Stimulated activated CD8-positive, alpha-beta memory T cell treated with anti-CD3 and anti-CD28 coated beads, Interleukin-7, amount 100 ng/mL, for 24 hours (primary cell): Measurements from ENCODE around the gene RAP1B.
A peak's percentile ranks its signal among the peaks of the same experiment; 100 is the strongest.

ENCODE experiments used
- DNase-seq: peaks from one replicate; pipeline ENCODE4 v3.0.0-alpha.2; 2020; ENCODE audit warnings: low read depth

The RAP1B gene

DNA sequence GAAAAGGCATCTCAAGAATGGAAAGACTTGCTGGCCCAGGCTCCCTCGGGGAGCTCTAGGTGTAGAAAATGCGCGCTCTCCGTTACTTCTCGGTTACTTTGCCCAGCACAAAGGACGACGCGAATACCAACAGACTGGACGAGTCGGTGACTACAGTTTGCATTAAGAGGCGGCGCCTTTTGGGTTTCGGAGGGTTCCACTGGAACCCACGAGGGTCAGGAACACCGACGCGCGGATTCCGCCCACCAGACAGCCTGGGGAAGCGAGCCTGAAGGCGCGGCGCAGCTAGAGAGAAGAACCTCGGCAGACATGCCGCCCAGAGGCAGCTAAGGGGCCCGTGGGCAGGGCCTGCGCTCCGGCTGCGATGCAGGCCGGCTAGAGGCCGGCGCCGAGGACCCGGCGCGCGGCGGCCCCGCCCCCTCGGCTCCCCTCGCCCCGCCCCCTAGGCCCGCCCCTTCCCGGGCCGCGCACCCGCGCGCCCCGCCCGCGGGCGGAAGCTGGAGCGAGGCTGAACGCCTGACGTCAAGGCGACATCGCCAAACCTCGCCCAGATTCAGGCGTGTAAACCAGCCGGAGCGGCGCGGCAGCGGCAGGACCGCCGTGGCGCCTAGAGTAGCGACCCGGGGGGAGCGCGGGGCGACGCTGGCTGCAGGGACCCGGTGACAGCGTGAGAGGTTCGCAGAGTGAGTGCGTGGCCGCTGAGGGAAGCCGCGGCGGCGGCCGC is at the start of gene RAP1B:
Gene RAP1B (plus strand): TSS at position 530 of the 724 bp plus-strand sequence. CDS start 37,826 bp downstream, outside the sequence.
- peak; percentile 71 for DNase-seq

GRCh38 chr12:68561830-68562229 is 48.9 kb upstream of the RAP1B start:
- no peak for DNase-seq

- no peak for DNase-seq
Measured at GRCh38 chr12:68564166-68564565, 46.5 kb upstream of the RAP1B start.

DNA sequence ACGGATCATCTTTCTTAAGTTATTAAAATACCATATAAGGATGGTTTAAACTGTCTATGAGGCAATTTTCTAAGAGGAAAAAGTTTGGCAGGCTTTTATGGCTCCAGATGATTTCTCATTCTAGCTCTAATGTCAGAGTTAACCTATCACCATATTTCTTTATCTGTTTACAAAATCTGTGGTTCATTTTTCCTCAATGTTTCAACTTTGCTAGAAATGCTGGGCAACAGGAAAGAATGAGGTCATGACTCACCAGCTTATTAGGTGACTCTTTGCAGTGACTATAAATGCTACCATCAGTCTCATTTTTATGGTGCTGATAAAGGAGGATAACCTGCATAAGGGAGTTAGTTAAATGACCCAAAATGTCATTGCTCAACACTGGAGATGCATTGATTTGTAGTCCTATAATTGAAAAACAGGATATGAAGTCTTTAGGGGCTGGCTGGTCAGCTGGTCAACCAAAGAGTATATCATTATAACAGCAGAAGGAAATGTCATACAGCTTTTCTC is 45.3 kb upstream of the RAP1B start:
- DNase-seq, result no peak

DNA sequence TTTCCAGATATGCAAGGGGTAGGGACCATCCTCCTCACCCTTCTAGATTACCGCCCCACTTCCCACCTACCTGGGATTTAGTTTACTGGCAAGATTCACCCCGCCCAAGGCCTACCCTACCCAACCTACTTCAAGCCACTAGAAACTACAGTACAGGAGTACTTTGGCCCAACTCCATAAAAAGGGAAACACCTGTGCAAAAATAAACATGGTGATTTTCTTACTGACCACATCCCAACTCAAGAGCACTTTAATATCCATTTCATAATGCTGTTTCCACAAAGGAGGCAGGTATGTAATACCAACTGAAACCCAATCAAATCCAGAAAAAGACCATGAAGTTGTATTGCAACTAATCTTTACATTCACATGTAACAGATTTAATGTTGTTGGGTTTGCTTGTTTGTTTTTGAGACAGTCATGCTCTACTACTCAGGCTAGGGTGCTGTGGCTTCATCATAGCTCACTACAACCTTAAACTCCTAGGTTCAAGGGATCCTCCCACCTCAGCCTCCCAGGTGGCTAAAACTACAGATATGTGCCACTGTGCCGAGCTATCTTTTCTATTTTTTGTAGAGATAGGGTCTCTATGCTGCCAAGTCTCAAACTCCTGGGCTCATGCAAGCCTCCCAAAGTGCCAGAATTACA is 41.7 kb upstream of the RAP1B start:
- no peak for DNase-seq

- no peak for DNase-seq
Measured at GRCh38 chr12:68572661-68573060, 38.0 kb upstream of the RAP1B start.

DNA sequence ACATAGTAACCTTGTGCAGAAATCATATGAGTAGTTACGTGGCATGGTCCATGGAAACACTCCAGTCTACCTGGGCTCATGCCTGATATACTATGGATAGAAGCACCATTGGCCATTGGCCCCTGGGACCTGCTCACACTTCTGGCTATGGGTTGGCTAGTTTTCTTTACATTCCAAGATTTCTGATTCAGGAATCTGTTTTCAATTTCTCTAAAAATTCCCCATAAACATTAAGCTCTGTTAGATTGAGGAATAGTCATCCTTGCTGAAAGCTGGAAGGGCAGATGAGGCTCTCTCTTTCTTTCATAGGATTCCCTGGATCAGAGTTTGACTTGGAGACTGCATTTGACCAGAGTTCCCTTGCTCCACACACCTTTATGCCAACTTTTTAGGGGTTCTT is 37.3 kb upstream of the RAP1B start:
- no peak for DNase-seq

DNA sequence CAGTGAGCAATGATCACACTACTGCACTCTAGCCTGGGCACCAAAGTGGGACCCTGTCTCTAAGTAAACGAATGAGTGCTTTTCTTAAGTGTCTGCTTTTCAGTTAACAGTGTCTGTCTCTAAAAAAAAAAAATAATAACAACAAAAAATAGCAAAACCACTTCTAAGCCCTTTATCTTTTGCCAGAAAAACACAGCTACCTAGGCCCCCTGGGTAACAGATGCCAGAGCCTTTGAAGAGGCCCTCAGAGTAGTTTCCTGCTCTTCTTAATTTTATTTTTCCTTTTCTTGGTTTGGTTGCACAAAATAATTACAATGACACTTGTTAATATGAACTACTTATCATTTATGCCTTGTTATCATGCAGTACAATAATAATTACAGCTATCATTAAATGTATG is 32.8 kb upstream of the RAP1B start:
- no peak for DNase-seq

DNA sequence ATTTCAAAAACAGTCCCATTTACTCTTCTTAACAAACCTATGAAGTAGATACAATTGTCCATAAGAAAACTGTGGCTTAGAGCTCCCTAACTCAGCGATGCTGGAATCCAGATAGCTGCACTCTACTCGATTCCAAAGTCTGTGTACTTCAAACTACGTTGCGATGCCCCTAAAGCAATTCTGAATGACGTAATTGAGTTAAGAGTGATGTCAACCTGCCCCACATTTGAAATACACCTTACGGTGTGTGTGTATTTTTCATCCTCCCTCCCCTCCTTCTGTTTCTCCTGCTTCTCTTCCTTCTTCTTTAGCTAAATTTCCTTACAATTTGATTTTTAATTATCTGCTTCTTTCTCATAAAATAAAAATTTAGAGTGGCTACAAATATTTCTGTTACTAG is 31.9 kb upstream of the RAP1B start:
- no peak for DNase-seq

DNA sequence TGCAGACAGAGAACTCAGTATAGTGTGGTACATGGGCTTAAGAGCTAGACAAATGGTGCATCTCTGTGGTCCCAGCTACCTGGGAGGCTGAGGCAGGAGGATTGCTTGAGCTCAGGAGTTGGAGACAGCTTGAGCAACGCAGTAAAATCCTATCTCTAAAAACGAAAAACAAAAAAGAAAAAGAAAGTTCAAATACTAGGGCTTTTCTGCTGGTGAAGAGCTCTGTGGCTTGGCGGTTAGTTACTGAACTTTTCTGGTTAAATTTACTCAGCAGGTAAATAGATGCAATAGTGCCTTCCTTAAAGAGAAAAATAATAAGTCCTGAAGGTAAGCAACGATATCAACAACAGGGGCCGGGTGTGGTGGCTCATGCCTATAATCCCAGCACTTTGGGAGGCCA is 31.4 kb upstream of the RAP1B start:
- no peak for DNase-seq

GRCh38 chr12:68580911-68581310 is 29.8 kb upstream of the RAP1B start:
- no peak for DNase-seq

DNA sequence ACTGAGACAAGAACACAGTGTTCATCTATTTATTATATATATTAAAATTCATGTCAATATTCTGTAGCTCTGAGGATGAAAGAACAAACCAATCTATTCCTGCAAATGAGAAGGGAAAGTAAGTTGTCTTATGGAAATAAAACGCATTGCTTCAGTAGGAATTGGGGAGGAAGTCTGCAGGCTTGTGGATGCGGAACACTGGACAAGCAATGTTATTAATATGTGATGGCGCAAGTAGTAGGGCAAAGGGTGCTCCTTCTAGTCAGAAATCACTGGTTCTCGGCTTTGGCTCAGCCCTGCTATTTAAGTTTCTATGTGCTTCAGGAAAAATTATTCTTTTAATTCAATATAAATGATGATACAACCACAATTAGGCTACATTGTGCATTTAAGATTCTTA is 28.8 kb upstream of the RAP1B start:
- DNase-seq, result no peak

DNA sequence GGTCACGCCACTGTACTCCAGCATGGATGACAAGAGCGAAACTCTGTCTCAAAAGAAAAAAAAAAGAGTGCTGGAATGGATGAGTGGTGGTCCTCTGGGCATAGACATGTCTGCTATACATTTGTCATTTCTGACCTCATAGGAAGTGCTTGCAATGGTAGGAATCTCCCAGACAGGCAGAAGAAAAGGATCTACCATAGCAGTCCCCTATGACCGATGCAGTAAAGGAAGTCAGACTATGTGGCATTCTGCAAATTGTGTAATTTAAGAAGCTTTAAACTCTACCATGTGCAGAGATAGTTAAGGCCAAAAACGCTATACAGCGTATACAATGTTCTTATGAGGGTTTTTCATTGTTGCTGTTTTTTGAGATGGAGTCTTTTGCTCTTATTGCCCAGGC is 24.7 kb upstream of the RAP1B start:
- DNase-seq, result no peak

DNA sequence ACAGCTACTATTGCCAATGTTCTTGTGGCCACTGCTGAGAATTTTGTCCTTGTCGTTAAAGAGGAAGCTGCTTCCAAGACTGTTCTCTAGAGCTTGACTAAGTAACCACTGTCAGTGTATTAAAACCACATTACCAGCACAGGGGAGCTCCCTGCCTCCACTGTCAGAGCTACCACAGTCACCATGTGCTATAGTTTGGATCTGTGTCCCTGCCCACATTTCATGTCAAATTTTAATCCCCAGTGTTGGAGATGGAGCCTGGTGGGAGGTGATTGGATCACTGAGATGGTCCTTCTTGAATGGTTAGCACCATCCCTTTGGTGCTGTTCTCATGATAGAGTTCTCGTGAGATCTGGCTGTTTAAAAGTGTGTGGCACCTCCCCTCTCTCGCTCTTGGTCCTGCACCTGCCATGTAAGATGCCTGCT is 23.2 kb upstream of the RAP1B start:
- DNase-seq, result no peak

DNA sequence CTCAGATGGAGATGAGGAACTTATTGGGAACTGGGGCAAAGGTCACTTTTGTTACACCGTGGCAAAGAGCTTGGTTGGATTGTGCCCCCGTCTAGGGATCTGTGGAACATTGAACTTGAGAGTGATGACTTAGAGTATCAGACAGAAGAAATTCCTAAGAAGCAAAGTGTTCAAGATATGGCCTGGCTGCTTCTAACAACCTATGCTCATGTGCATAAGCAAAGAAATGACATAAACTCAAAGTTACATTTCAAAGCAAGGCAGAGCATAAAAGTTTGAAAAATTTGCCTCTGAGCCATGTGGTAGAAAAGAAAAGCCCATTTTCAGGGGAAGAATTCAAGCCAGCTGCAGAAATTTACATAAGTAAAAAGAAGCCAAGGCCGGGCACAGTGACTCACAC is 21.5 kb upstream of the RAP1B start:
- no peak for DNase-seq

DNA sequence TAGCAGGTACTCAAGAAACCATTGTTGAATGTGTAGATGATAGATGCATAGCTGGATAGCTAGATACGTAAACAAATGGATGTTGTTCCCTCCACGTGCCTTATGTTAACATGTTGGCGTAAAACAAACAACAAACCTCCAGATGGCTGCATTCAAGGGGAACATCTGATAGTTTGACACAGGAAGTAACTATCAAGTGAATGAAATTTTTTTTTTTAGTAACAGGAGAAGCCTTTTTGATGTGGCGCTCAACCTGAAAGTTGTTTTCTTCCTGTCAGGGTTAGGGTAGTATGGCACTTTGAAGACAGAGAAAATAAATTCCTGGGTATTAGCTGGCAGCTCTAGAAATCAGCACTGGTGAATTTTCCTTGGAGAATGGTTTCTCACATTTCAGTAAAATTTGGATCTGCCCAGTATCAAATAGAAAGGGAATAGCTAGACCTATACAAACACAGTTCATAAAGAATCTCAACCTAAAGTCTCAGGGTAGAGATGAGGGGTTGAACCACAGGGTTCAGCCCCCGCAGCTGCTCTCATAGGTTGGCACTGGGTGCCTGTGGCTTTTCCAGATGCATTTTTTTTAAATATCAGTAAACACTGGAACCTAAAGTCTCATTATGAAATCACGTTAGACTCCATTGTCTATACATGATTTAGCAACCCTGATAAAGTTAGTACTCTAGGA is 18.8 kb upstream of the RAP1B start:
- DNase-seq, result no peak

DNA sequence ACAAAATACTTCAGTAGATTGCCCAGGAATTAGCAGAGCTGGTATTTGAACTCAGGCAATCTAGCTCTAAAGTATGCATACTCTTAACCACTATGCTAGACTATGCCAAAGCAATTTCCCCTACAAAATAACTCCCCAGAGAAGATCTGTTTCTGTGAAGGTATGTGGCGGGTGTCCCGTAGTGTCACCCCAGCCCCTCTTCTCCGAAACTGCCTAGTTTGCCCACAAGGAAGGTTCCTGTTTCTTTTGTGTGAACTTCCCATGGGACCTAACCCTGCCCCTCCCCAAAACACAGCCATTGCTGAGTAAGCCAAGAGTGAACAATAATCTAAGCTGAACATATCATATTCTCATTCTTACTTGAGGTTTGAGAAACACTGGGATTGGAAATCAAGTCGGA is 15.5 kb upstream of the RAP1B start:
- no peak for DNase-seq

GRCh38 chr12:68601767-68602166 is 8.9 kb upstream of the RAP1B start:
- no peak for DNase-seq

- no peak for DNase-seq
Measured at GRCh38 chr12:68602720-68603119, 8.0 kb upstream of the RAP1B start.

- no peak for DNase-seq
Measured at GRCh38 chr12:68608191-68608590, 2.5 kb upstream of the RAP1B start.

DNA sequence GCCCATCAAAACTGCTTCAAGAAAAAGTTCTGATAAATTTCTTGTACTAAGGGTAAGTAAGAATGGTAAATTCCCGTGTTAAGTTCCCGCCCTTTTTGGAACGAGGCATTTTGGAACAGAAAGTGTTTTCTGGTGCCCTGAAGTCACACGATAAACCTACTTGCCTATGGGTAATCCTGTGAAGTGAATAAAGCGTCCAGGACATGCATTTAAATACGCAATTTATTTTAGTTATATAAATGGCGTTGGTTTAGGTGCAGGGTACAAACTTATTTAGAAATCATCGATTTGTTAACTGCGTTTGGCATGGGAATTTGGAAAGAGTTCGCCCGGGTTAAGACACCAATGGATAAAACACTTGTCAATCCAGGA is 715 bp upstream of the RAP1B start:
- no peak for DNase-seq

DNA sequence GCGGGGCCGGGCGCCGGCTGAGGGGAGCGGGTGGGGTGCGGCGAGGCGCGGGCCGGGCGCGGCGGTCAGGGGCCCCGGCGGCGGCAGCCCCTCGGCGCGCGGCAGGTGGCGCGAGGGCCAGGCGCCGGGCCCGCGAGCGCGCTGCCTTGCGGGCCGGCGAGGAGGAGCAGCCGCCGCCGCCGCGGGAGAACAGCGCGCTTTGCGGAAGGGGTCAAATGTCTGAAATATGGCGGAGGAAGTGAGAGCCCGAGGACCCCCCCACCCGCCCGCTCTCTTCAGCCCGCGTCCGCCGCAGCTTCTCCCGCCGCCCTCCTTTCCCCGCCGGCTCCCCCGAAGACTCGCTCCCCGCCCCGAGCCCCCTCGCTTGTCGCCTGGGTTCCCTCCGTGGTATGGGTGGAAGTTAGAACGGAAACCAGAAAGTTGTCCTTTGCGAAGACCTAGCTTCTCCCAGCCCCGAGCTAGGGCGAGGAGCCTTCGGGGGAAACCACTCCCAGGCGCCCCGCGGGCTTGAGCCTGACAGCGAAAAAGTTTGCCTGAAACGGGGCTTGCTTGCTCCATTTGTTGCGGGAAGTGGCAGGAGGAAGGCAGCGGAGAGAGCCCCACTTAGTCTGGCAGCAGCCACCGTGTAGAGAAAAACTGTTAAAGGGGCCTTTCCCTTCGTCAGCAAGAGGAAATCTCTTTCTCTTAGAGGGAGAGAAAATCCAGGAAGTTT is 551 bp downstream of the RAP1B start:
- no peak for DNase-seq

DNA sequence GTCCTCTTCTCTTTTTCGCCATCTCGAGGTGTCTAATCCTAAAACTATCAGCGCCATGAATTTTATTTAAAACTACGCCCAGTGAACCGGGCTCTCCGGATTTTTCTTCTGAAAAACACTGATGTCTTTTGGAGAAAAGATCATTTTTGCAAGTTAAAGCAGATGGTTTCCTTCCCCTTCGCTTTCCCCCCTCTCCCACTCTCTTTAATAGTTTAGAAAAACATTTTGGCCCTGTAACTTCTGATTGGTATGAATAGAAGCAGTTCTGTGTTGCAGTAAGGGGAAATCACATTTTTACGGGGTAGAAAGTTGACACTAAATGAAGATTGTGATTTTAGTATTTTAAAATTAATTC is 1.1 kb downstream of the RAP1B start:
- DNase-seq, result no peak
